HCT116 (cell line): ENCODE measurements around the gene YOD1. TPM values are rescaled to one million over a fixed set of nuclear protein-coding genes. Genes with fewer than 3 reads are reported as not detected.

ENCODE experiments used
- ATAC-seq: fragments of 200-7000 bp; cut with Tn5 transposase; 2 replicates; pipeline ENCODE4 v1.9.1; 2020; ENCODE audit warnings: mild to moderate bottlenecking, moderate library complexity
- BruUV-seq: library from RNA; stranded (reverse); fragments of 400-500 nt; replicated peaks from 2 replicates; lab custom pipeline; 2021; lab: Mats Ljungman, UMichigan
- CTCF ChIA-PET: fragments of 300-600 bp; sonication (Branson Sonifier 250); formaldehyde crosslinking; loops from one replicate; lab custom pipeline; 2021; ENCODE audit warnings: antibody characterized with exemption; lab: Charles Lee
- POLR2A ChIA-PET: fragments of 300-600, 350-600 bp; sonication (Branson Sonifier 250); formaldehyde crosslinking; loops from one replicate; lab custom pipeline; 2021; ENCODE audit warnings: antibody characterized with exemption; lab: Charles Lee
- RAD21 ChIA-PET, 2 experiments: fragments of 300-600 bp; sonication (Branson Sonifier 250); formaldehyde crosslinking; loops; one replicate each; lab custom pipeline; 2023; ENCODE audit warnings: low total read pairs in 2 of 2; ENCODE audit not compliant: uncharacterized antibody in 2 of 2, unreplicated experiment in 2 of 2, low non-redundant PET in 1 of 2; lab: Charles Lee
- DNase-seq: peaks from one replicate; pipeline ENCODE4 v3.0.0-alpha.2; 2010; ENCODE audit warnings: low read depth, low spot score
- H2AFZ ChIP-seq: fragments of 200-600 bp; shearing (Covaris generic), sonication (generic); 2 replicates; pipeline ENCODE4 v1.6.1; 2017; ENCODE audit warnings: low read depth, mixed run types, mixed read lengths, antibody characterized with exemption, low read length; ENCODE audit not compliant: poor library complexity, severe bottlenecking
- H3K27ac ChIP-seq: 2 replicates; pipeline ENCODE4 v1.5.1; 2012; ENCODE audit warnings: low read depth, low read length
- H3K27me3 ChIP-seq: fragments of 200-600 bp; sonication (generic); 2 replicates; pipeline ENCODE4 v1.6.1; 2016; ENCODE audit warnings: mixed run types, low read length, mixed read lengths; ENCODE audit not compliant: insufficient read depth
- H3K36me3 ChIP-seq, 2 experiments: fragments of 200-500 bp in 1 of 2; fragments of 200-600 bp in 1 of 2; sonication (Bioruptor generic) in 1 of 2; sonication (generic) in 1 of 2; 2 replicates each; pipeline versions ENCODE4 v1.5.1 to v1.6.1; 2014 to 2016; ENCODE audit warnings: low read length in 2 of 2, inconsistent platforms in 1 of 2, mixed read lengths in 1 of 2, mixed run types in 1 of 2; ENCODE audit not compliant: insufficient read depth in 2 of 2, control insufficient read depth in 1 of 2
- H3K4me1 ChIP-seq, 2 experiments: fragments of 200-600 bp in 1 of 2; sonication (generic) in 1 of 2; 2 replicates each; pipeline versions ENCODE4 v1.5.1 to v1.6.1; 2012 to 2017; ENCODE audit warnings: low read length in 2 of 2, inconsistent platforms in 1 of 2, mild to moderate bottlenecking in 1 of 2, mixed read lengths in 1 of 2, mixed run types in 1 of 2, moderate library complexity in 1 of 2; ENCODE audit not compliant: insufficient read depth in 2 of 2, control insufficient read depth in 1 of 2
- H3K4me2 ChIP-seq: fragments of 200-600 bp; sonication (generic); 2 replicates; pipeline ENCODE4 v1.6.1; 2017; ENCODE audit warnings: mixed run types, low read length, mixed read lengths
- H3K4me3 ChIP-seq, 2 experiments: fragments of 200-600 bp in 1 of 2; sonication (generic) in 1 of 2; replicated peaks in 1 of 2; 2 replicates each; pipeline ENCODE4 v1.5.1; 2011 to 2016; ENCODE audit warnings: low read length in 2 of 2, control low read depth in 1 of 2, low read depth in 1 of 2, mild to moderate bottlenecking in 1 of 2, mixed read lengths in 1 of 2, mixed run types in 1 of 2
- H3K79me2 ChIP-seq: fragments of 200-600 bp; sonication (generic); 2 replicates; pipeline ENCODE4 v1.6.1; 2017; ENCODE audit warnings: mild to moderate bottlenecking, mixed run types, low read length, moderate library complexity, mixed read lengths; ENCODE audit not compliant: insufficient read depth
- H3K9ac ChIP-seq: fragments of 200-600 bp; sonication (generic); 2 replicates; pipeline ENCODE4 v1.6.1; 2016; ENCODE audit warnings: low read length, mixed read lengths
- H3K9me2 ChIP-seq: fragments of 200-600 bp; sonication (generic), shearing (Covaris generic); 2 replicates; pipeline ENCODE4 v1.6.1; 2017; ENCODE audit warnings: mixed run types, mild to moderate bottlenecking, moderate library complexity; ENCODE audit not compliant: insufficient read depth
- H3K9me3 ChIP-seq, 2 experiments: fragments of 200-500 bp in 1 of 2; fragments of 200-600 bp in 1 of 2; sonication (Bioruptor generic) in 1 of 2; sonication (generic) in 1 of 2; 2 replicates each; pipeline ENCODE4 v1.6.1; 2014 to 2017; ENCODE audit warnings: low read length in 2 of 2, mixed read lengths in 2 of 2, inconsistent platforms in 1 of 2, low read depth in 1 of 2, mild to moderate bottlenecking in 1 of 2, mixed run types in 1 of 2, moderate library complexity in 1 of 2; ENCODE audit not compliant: control insufficient read depth in 1 of 2, insufficient read depth in 1 of 2
- H4K20me1 ChIP-seq: fragments of 200-600 bp; sonication (generic), shearing (Covaris generic); 2 replicates; pipeline ENCODE4 v1.6.1; 2017; ENCODE audit warnings: mixed run types, mild to moderate bottlenecking, moderate library complexity; ENCODE audit not compliant: insufficient read depth
- CBX3 ChIP-seq: IDR thresholded peaks from 2 replicates; pipeline ENCODE4 v1.6.1; 2012; ENCODE audit warnings: low read depth
- MAX ChIP-seq: IDR thresholded peaks from 2 replicates; pipeline ENCODE4 v1.6.1; 2012
- RAD21 ChIP-seq: IDR thresholded peaks from 2 replicates; pipeline ENCODE4 v1.6.1; 2012; ENCODE audit warnings: low read depth, mild to moderate bottlenecking
- REST ChIP-seq: IDR thresholded peaks from 2 replicates; pipeline ENCODE4 v1.6.1; 2012; ENCODE audit warnings: low read depth
- SRF ChIP-seq: IDR thresholded peaks from 2 replicates; pipeline ENCODE4 v1.6.1; 2012; ENCODE audit warnings: low read depth
- intact Hi-C: fragments of 100-400 bp; cut with micrococcal nuclease; formaldehyde crosslinking; loops from 2 replicates; pipeline ENCODE4 v1.10.0; 2022
- total RNA-seq: library from RNA; stranded (reverse); gene quantifications from one replicate; pipeline ENCODE4 v1.2.1, GENCODE V29; 2021; ENCODE audit not compliant: unreplicated experiment

The YOD1 gene
- total RNA-seq, 1 experiment from 2014 or later, result 13.6 TPM

- intact Hi-C loops, result no loop called here
- Histone ChIP-seq H3K9ac (peak overlapping the region; percentile 54), H4K20me1 (no peaks in the 10 kb centered on the region)
These were observed 20.4 kb downstream of the YOD1 start for GRCh38 chr1:207030522-207031009.

GRCh38 chr1:207029701-207030521 is 21.1 kb downstream of the YOD1 start:
- ATAC-seq (no peak), DNase-seq (no peak)
- no TSS peak for BruUV-seq
- no peak overlapping the region for H3K27ac ChIP-seq
- H3K79me2 ChIP-seq, result peaks cover 3% of the 10 kb centered on the region; the same call in 1 of the 2 replicates
- peak overlapping the region; percentile 68 for H3K4me2 ChIP-seq
- H3K36me3 ChIP-seq, result no peaks in the 10 kb centered on the region
- H4K20me1 ChIP-seq, result no peaks in the 10 kb centered on the region
- no peak overlapping the region for H3K4me3 ChIP-seq
- ChIA-PET CTCF (no interaction called here), RAD21 (no interaction called here), POLR2A (interaction anchor here (1.3 to 1.5 kb wide), 2 partner anchors 22 to 23 kb away, joined by 3 to 5 read pairs; partner anchors contain the start of gene PFKFB2)
- H3K9me2 ChIP-seq, result no peaks in the 10 kb centered on the region
- no peaks in the 10 kb centered on the region for H3K27me3 ChIP-seq
- no peaks in the 10 kb centered on the region for H3K9me3 ChIP-seq
- intact Hi-C loops, result no loop called here
- H3K9ac ChIP-seq, result no peak overlapping the region
- TF ChIP-seq MAX (no peak), SRF (no peak), REST (no peak), RAD21 (no peak)
- peaks cover 50 to 100% of the 10 kb centered on the region in 2 experiments for H3K4me1 ChIP-seq
- H2AFZ ChIP-seq, result no peak overlapping the region

More at GRCh38 chr1:207030522-207031009, 20.4 kb downstream of the YOD1 start:
- Histone ChIP-seq H3K4me2 (peak overlapping the region; percentile 68), H3K27ac (no peak overlapping the region), H3K4me3 (peak overlapping the region in 1 of 2 experiments; percentile 55; a peak in 1 of 4 replicates), H3K9me2 (no peaks in the 10 kb centered on the region), H3K27me3 (no peaks in the 10 kb centered on the region), H3K9me3 (no peaks in the 10 kb centered on the region), H3K4me1 (peaks cover 45 to 100% of the 10 kb centered on the region in 2 experiments), H2AFZ (no peak overlapping the region), H3K36me3 (no peaks in the 10 kb centered on the region), H3K79me2 (peaks cover 3% of the 10 kb centered on the region; the same call in 1 of the 2 replicates)
- no peak for TF ChIP-seq CBX3
- ATAC-seq (no peak), DNase-seq (no peak)
- no TSS peak for BruUV-seq
- ChIA-PET RAD21 (no interaction called here), POLR2A (no interaction called here), CTCF (no interaction called here)
